Astrocyte (in vitro differentiated cells and primary cell): ENCODE data around the gene AKR1C4. TPM values are rescaled to one million over a fixed set of nuclear protein-coding genes. Genes with fewer than 3 reads are reported as not detected.

ENCODE experiments used
- DNase-seq: peaks from one replicate; pipeline ENCODE4 v3.0.0-alpha.2; 2010; ENCODE audit warnings: low read depth
- FAIRE-seq: peaks from 2 replicates; lab custom pipeline; 2011; peaks lifted over from hg19 to GRCh38; lab: Jason Lieb, UNC
- H2AFZ ChIP-seq: 2 replicates; pipeline ENCODE4 v1.6.0; 2012; ENCODE audit warnings: low read depth, low read length, inconsistent platforms
- H3K27ac ChIP-seq: 2 replicates; pipeline ENCODE4 v1.5.1; 2011; ENCODE audit warnings: low read depth, low read length, inconsistent platforms
- H3K27me3 ChIP-seq: 2 replicates; pipeline ENCODE4 v1.6.0; 2011; ENCODE audit warnings: low read length, inconsistent platforms; ENCODE audit not compliant: insufficient read depth
- H3K36me3 ChIP-seq: 2 replicates; pipeline ENCODE4 v1.5.1; 2011; ENCODE audit warnings: low read length, inconsistent platforms; ENCODE audit not compliant: insufficient read depth
- H3K4me1 ChIP-seq: 2 replicates; pipeline ENCODE4 v1.5.1; 2011; ENCODE audit warnings: low read length, inconsistent platforms; ENCODE audit not compliant: insufficient read depth
- H3K4me2 ChIP-seq: 2 replicates; pipeline ENCODE4 v1.6.0; 2012; ENCODE audit warnings: low read length, inconsistent platforms
- H3K4me3 ChIP-seq: 2 replicates; pipeline ENCODE4 v1.5.1; 2011; ENCODE audit warnings: low read depth, mild to moderate bottlenecking, low read length, inconsistent platforms; ENCODE audit not compliant: insufficient read depth
- H3K79me2 ChIP-seq: 2 replicates; pipeline ENCODE4 v1.6.0; 2012; ENCODE audit warnings: mild to moderate bottlenecking, low read length, inconsistent platforms; ENCODE audit not compliant: insufficient read depth
- H3K9ac ChIP-seq: 2 replicates; pipeline ENCODE4 v1.6.0; 2012; ENCODE audit warnings: mild to moderate bottlenecking, low read length, inconsistent platforms
- H3K9me3 ChIP-seq: 2 replicates; pipeline ENCODE4 v1.5.1; 2012; ENCODE audit warnings: low read depth, mild to moderate bottlenecking, low read length, inconsistent platforms; ENCODE audit not compliant: insufficient read depth
- H4K20me1 ChIP-seq: 2 replicates; pipeline ENCODE4 v1.6.0; 2012; ENCODE audit warnings: low read length, inconsistent platforms; ENCODE audit not compliant: insufficient read depth
- H3K27ac Mint-ChIP-seq: one replicate; pipeline ENCODE4 v1.8.0; 2021; ENCODE audit warnings: mild to moderate bottlenecking, mixed read lengths; ENCODE audit not compliant: unreplicated experiment
- H3K27me3 Mint-ChIP-seq: one replicate; pipeline ENCODE4 v1.8.0; 2021; ENCODE audit warnings: low read depth, mixed read lengths; ENCODE audit not compliant: unreplicated experiment
- H3K36me3 Mint-ChIP-seq: one replicate; pipeline ENCODE4 v1.8.0; 2021; ENCODE audit warnings: low read depth, mixed read lengths; ENCODE audit not compliant: unreplicated experiment
- H3K4me1 Mint-ChIP-seq: one replicate; pipeline ENCODE4 v1.8.0; 2021; ENCODE audit warnings: low read depth, mixed read lengths; ENCODE audit not compliant: unreplicated experiment
- H3K4me3 Mint-ChIP-seq: one replicate; pipeline ENCODE4 v1.8.0; 2021; ENCODE audit warnings: mild to moderate bottlenecking, moderate library complexity, mixed read lengths; ENCODE audit not compliant: unreplicated experiment
- H3K9me3 Mint-ChIP-seq: one replicate; pipeline ENCODE4 v1.8.0; 2021; ENCODE audit warnings: mild to moderate bottlenecking, mixed read lengths; ENCODE audit not compliant: unreplicated experiment
- EZH2 ChIP-seq: IDR thresholded peaks from 2 replicates; pipeline ENCODE4 v1.6.1; 2012; ENCODE audit warnings: mild to moderate bottlenecking, low read length, inconsistent platforms; ENCODE audit not compliant: insufficient read depth
- total RNA-seq: library from RNA; stranded (reverse); gene quantifications from 2 replicates; pipeline ENCODE4 v1.2.1, GENCODE V29; 2021
- TF ChIP-seq, protein P1 (sequence below): IDR thresholded peaks from 2 replicates; pipeline ENCODE4 v1.5.1; 2011; ENCODE audit warnings: low read depth, mild to moderate bottlenecking, inconsistent platforms, low read length, moderate library complexity; ENCODE audit not compliant: insufficient read depth

AKR1C4 gene
- total RNA-seq, 1 donor from 2014 or later: not detected

DNA sequence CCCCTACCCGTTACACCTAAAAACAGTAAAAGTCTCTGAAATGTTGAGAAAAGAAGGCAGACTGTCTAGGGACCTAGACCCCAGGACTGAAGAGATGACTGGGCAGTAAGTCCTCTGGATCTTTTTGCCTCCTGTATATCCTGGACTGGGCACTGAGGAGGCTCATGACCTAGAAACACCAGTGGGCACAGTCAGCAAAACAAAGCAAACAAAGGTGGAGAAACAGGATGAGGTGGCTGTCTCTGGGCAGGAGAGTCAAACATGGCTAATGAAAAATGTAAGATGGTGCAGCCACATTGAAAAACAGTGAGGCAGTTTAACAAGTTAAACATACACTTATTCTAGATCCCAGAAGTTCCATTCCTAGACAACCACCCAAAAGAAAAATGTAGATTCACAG is 45.9 kb downstream of the AKR1C4 start:
- Histone ChIP-seq H3K4me2 (no peak overlapping the region), H3K36me3 (no peaks in the 10 kb centered on the region), H3K4me1 (no peaks in the 10 kb centered on the region), H4K20me1 (no peaks in the 10 kb centered on the region), H2AFZ (no peak overlapping the region), H3K27me3 (no peaks in the 10 kb centered on the region), H3K79me2 (no peaks in the 10 kb centered on the region), H3K4me3 (no peak overlapping the region), H3K9me3 (no peaks in the 10 kb centered on the region), H3K9ac (no peak overlapping the region), H3K27ac (no peak overlapping the region)
- Mint-ChIP-seq H3K27ac (no peak overlapping the region), H3K27me3 (peaks cover 13% of the 10 kb centered on the region), H3K4me3 (no peak overlapping the region), H3K36me3 (no peaks in the 10 kb centered on the region), H3K4me1 (no peaks in the 10 kb centered on the region), H3K9me3 (peaks cover under 1% of the 10 kb centered on the region)
- TF ChIP-seq, protein P1, sequence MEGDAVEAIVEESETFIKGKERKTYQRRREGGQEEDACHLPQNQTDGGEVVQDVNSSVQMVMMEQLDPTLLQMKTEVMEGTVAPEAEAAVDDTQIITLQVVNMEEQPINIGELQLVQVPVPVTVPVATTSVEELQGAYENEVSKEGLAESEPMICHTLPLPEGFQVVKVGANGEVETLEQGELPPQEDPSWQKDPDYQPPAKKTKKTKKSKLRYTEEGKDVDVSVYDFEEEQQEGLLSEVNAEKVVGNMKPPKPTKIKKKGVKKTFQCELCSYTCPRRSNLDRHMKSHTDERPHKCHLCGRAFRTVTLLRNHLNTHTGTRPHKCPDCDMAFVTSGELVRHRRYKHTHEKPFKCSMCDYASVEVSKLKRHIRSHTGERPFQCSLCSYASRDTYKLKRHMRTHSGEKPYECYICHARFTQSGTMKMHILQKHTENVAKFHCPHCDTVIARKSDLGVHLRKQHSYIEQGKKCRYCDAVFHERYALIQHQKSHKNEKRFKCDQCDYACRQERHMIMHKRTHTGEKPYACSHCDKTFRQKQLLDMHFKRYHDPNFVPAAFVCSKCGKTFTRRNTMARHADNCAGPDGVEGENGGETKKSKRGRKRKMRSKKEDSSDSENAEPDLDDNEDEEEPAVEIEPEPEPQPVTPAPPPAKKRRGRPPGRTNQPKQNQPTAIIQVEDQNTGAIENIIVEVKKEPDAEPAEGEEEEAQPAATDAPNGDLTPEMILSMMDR: no peak
- no peak for TF ChIP-seq EZH2
- FAIRE-seq (no peak), DNase-seq (no peak)

DNA sequence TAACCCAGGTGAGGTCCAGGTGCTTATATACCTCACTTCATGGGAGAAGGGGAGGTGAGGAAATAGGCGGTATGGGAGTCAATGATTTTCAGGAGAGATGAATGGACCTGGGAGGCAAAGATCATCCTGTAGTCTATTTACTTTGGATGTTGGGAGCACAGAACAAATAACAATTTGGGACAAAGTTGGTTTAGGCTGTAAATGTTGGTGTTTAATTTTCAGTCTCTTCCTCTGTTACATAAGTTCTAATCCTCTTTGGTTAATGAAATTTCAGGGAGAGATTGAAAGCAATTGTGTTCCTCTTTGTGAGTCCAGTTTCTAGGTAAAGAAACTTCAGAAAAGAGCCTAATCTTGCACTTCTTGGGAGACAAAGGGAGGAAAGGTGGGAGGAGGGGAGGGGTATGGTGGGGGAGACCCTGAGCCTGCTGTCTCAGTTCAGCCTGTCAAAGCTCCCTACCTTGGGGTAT is 46.9 kb downstream of the AKR1C4 start:
- Histone ChIP-seq H3K4me2 (no peak overlapping the region), H3K4me3 (no peak overlapping the region), H4K20me1 (no peaks in the 10 kb centered on the region), H2AFZ (no peak overlapping the region), H3K79me2 (no peaks in the 10 kb centered on the region), H3K27me3 (no peaks in the 10 kb centered on the region), H3K9me3 (no peaks in the 10 kb centered on the region), H3K4me1 (no peaks in the 10 kb centered on the region), H3K9ac (no peak overlapping the region), H3K27ac (no peak overlapping the region), H3K36me3 (no peaks in the 10 kb centered on the region)
- Mint-ChIP-seq H3K4me1 (no peaks in the 10 kb centered on the region), H3K9me3 (no peaks in the 10 kb centered on the region), H3K27me3 (peaks cover 13% of the 10 kb centered on the region), H3K27ac (no peak overlapping the region), H3K4me3 (no peak overlapping the region), H3K36me3 (no peaks in the 10 kb centered on the region)
- TF ChIP-seq EZH2: no peak
- TF ChIP-seq, protein P1: no peak
- DNase-seq (no peak), FAIRE-seq (no peak)

DNA sequence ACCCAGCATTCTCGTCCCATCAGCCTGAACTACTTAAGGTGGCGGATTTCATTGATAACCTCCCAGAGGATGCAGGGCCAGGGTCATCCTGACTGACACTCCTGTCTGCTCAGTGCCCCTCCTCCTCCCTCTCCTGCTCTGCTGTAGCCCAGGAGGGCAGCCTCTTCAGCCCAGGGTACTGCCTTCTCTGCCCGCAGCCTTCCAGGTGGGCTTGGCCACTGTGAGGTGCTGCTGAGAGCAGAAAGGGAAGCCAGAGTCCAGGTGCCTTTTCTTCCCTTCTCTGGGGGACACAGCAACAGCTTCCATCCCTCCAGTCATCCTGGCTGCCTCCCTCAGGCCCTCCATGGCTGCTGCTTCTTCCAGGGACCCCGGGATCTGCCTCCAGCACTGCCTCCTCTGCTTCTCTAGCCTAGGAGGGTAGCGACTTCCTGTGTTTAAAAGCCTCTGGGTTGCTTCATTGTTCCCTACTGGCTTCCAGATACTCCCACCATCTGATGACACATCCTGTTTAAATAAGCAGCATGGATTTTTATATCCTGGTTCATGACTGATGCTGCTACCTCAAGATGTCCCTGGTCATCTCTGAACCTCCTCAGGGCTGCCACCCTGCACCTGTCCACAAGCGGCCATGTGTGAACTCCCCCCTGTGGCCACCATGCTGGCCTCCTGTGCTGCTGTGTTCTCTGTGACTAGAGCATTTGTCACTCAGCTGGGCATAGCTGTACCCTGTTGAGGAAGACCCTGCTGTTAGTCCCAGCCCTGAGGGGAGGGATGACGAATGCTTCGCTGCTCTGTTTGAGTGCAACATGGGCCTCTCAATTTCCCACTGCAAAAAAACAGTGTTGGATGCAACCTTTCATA is 55.8 kb downstream of the AKR1C4 start:
- Histone ChIP-seq H2AFZ (no peak overlapping the region), H3K36me3 (no peaks in the 10 kb centered on the region), H3K79me2 (no peaks in the 10 kb centered on the region), H3K4me3 (no peak overlapping the region), H3K4me2 (no peak overlapping the region), H3K4me1 (no peaks in the 10 kb centered on the region), H4K20me1 (no peaks in the 10 kb centered on the region), H3K27ac (no peak overlapping the region), H3K9ac (no peak overlapping the region), H3K27me3 (no peaks in the 10 kb centered on the region), H3K9me3 (no peaks in the 10 kb centered on the region)
- H3K27ac Mint-ChIP-seq: no peak overlapping the region
- FAIRE-seq: no peak
- TF ChIP-seq, protein P1: no peak
- TF ChIP-seq EZH2: no peak
- peaks cover 2% of the 10 kb centered on the region for H3K9me3 Mint-ChIP-seq
- H3K4me1 Mint-ChIP-seq: no peaks in the 10 kb centered on the region
- no peak overlapping the region for H3K4me3 Mint-ChIP-seq
- DNase-seq: no peak
- no peaks in the 10 kb centered on the region for H3K36me3 Mint-ChIP-seq
- peaks cover 3% of the 10 kb centered on the region for H3K27me3 Mint-ChIP-seq
